ENCODE measurements around the gene WDR81.
"Not testable (repeated sequence)": the region's sequence is repeated elsewhere in the genome, so short reads cannot be mapped to it uniquely, and the experiment has no call there.

Gene WDR81

GRCh38 chr17:1718362-1719165 is 5.9 kb upstream of the WDR81 start:
- no peak for DNase-seq (ENCODE audit: low read depth)
- no peak overlapping the region for H3K4me3 ChIP-seq (ENCODE audit: low read length)
- TF ChIP-seq, protein P1, sequence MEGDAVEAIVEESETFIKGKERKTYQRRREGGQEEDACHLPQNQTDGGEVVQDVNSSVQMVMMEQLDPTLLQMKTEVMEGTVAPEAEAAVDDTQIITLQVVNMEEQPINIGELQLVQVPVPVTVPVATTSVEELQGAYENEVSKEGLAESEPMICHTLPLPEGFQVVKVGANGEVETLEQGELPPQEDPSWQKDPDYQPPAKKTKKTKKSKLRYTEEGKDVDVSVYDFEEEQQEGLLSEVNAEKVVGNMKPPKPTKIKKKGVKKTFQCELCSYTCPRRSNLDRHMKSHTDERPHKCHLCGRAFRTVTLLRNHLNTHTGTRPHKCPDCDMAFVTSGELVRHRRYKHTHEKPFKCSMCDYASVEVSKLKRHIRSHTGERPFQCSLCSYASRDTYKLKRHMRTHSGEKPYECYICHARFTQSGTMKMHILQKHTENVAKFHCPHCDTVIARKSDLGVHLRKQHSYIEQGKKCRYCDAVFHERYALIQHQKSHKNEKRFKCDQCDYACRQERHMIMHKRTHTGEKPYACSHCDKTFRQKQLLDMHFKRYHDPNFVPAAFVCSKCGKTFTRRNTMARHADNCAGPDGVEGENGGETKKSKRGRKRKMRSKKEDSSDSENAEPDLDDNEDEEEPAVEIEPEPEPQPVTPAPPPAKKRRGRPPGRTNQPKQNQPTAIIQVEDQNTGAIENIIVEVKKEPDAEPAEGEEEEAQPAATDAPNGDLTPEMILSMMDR (conservative IDR thresholded peaks at IDR 0.05; ENCODE audit: low read length): no peak

DNA sequence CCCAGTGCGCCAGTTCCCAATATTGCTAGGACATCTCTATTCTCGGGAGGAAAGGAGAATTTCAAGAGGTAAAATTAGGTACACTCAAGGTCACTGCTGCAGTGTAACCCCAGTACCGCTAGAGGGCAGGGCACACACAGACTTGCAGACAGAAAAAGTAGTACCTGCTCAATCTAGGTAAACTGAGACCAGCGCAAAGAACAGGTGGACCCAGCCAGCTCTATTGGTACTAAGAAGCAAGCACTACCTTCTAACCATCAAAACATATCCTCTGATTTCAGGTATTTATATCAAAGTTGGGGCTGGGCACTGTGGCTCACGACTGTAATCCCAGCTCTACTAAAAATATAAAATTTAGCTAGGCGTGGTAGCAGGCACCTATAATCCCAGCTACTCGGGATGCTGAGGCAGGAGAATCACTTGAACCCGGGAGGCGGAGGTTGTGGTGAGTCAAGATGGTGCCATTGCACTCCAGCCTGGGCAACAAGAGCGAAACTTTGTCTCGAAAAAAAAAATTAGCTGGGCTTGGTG is 3.6 kb upstream of the WDR81 start:
- peak; percentile 45 for DNase-seq (ENCODE audit: low read depth)
- H3K4me3 ChIP-seq (ENCODE audit: low read length): no peak overlapping the region
- TF ChIP-seq, protein P1 (conservative IDR thresholded peaks at IDR 0.05; ENCODE audit: low read length): peak; percentile 99

DNA sequence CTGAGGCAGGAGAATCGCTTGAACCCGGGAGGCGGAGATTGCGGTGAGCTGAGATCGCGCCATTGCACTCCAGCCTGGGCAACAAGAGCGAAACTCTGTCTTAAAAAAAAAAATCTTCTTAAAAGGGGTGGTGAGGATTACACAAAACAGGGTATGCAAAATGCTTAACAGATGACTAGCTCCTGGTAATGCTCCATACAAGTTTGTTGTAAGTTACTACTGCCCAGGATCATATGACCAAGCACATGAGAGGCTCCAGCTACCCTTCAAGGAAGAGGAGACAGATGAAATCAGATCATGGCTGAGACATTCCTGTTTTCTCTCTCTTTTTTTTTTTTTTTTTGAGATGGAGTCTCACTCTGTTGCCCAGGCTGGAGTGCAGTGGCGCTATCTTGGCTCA is 2.5 kb upstream of the WDR81 start:
- DNase-seq (ENCODE audit: low read depth): peak; percentile 96

GRCh38 chr17:1724869-1725641 is 551 bp downstream of the WDR81 start:
- peak overlapping the region; percentile 63 for H3K4me3 ChIP-seq (ENCODE audit: low read length)
- DNase-seq (ENCODE audit: low read depth): no peak
- TF ChIP-seq, protein P1 (conservative IDR thresholded peaks at IDR 0.05; ENCODE audit: low read length): no peak

More for the DNA sequence above, 2.5 kb upstream of the WDR81 start:
- H3K4me3 ChIP-seq (ENCODE audit: low read length): not testable (repeated sequence)

- DNase-seq (ENCODE audit: low read depth): no peak
- TF ChIP-seq, protein P1 (conservative IDR thresholded peaks at IDR 0.05; ENCODE audit: low read length): no peak
- peak overlapping the region; percentile 63 for H3K4me3 ChIP-seq (ENCODE audit: low read length)
Measured at GRCh38 chr17:1725642-1726511, 1.4 kb downstream of the WDR81 start.

DNA sequence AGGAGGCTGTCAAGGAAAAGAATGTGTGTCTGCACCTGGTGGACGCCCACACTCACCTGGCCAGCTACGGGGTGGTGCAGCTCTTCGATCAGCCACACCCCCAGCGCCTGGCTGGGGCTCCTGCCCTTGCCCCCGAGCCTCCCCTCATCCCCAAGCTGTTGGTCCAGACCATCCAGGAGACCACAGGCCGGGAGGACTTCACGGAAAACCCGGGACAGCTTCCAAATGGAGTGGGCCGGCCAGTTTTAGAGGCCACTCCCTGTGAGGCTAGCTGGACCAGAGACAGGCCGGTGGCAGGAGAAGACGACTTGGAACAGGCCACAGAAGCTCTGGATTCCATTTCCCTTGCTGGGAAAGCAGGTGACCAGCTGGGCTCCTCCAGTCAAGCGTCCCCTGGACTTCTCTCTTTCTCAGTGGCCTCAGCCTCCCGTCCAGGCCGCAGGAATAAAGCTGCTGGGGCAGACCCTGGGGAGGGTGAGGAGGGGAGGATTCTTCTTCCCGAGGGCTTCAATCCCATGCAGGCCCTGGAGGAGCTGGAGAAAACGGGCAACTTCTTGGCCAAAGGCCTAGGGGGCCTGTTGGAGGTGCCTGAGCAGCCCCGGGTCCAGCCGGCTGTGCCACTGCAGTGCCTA is 2.2 kb downstream of the WDR81 start:
- TF ChIP-seq, protein P1 (conservative IDR thresholded peaks at IDR 0.05; ENCODE audit: low read length): no peak
- DNase-seq (ENCODE audit: low read depth): no peak
- no peak overlapping the region for H3K4me3 ChIP-seq (ENCODE audit: low read length)
